ENCODE measurements around the gene RALGDS.

RALGDS gene

GRCh38 chr9:133133681-133134387 is 12.8 kb upstream of the RALGDS start:
- peak; percentile 81 for DNase-seq

DNA sequence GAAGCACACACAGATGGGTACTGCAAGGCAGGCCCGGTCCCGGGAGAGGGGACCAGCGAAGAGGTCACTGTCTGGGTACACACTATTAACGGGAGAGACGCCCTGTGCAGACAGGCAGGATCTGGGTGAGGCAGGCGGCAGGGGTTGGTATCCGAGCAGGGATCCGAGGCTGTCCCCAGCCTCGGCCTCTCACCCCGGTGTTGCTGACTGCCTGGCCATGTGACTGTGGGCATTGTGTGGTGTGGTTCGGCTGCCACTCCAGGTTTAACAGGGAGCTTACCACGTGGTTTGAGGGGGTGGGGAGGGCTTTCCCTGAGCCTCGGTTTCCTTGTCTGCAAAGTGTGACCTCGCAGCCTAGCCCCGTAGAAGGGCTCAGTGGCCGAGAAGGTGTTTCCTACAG is 11.1 kb upstream of the RALGDS start:
- DNase-seq = no peak

DNA sequence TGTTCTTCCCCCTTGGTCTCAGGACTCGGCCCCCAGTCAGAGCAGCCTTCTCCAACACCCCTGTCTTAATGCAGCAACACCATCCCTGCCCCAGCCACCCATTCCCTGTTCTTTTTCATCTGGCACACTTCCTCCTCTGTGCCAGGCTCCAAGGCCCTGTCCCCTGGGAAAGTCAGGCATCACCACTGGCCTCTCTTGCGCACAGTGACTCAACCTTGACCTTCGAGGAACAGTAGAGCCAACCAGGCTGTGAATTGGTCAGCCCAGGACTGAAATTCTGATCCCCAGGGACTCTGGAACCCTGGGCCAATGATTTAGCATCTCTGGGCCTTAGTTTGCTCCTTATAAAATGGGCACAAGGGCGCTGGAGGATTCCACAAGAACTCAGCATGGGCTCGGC is 10.5 kb upstream of the RALGDS start:
- no peak for DNase-seq

- DNase-seq = no peak
Observed at GRCh38 chr9:133130685-133131244, 9.7 kb upstream of the RALGDS start.

GRCh38 chr9:133129001-133129795 is 8.2 kb upstream of the RALGDS start:
- no peak for DNase-seq

DNA sequence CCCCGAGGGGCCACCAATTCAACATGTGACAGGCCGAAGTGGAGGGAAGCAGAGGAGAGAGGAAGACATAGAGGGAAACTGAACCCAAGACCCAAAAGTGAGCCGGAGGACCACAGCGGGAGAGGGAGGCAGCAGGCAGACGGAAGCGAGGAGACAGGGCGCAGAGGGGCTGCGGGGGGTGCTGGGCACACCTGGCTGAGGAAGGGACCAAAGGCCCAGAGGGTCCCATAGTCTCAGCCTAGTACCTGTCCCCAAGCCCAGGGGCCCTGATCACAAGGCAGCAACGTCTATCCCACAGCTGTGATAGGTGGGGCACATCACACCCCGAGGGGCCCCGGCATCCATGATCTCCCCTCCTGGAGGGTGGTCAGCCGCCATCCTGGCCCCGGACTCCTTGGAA is 7.1 kb upstream of the RALGDS start:
- DNase-seq = no peak

DNA sequence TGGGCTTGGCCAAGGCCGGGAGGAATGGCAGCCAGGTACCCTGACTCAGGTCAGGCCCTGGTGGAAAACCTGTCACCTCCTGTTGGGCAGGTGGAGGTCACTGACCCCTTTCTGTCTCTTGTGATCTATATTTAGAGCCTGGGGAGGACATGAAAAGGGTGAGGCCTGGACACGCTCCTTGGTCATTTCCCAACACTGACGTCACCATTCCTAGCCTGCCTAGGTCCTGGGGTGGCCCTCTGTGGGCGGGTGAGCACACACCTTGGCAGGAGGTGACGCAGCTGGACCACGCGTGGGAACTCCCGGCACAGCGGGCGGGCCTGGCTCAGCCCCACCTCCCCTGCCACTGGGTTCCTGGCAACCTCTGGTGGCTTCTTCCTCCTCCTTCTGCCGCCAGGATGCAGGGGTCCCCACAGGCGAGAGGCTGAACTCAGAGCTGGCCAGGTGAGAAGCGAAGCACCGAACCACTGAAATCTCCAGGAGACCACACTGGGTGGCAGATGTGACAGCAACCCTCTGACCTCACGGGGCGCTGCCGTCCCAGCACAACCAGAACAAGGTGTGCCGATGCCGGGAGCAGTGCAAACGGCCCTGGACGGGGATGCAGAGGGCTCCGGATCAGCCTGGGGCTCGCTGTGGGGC is 6.4 kb upstream of the RALGDS start:
- no peak for DNase-seq

GRCh38 chr9:133126697-133127339 is 5.8 kb upstream of the RALGDS start:
- DNase-seq = no peak

- DNase-seq = peak; percentile 77
Observed at GRCh38 chr9:133125941-133126696, 5.1 kb upstream of the RALGDS start.

- DNase-seq = no peak
Observed at GRCh38 chr9:133124907-133125275, 3.9 kb upstream of the RALGDS start.

GRCh38 chr9:133124123-133124906 is 3.3 kb upstream of the RALGDS start:
- no peak for DNase-seq

DNA sequence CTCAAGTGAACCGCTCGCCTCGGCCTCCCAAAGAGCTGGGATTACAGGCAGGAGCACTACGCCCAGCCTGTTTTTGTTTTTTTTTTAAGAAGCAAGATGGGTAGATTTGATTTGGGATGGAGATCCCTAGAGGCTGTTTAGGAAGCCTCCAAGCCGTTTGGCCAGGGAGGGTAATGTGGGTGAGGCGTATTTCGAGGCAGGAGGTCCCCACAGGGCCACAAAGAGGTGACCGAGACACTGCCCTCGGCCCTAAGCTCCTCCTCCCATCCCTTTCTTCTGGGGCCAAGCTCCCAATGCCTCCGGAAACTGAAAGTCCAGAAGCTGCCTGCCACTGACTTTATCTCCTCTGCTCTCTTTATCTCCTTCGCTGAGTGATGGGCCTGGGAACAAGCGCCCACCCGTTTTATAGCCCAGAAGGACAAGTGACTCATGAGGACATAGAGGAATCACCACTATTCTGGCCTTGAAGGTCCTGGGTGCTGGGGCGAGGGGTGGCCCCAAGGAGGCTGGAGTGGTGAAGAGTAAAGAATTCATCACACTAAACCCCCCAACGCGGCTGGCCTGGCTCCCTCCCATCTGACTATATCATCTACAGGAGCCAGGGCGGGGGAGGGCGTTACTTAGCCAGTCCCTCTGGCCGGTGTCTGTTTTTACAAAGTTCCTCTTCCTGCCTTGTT is 2.0 kb upstream of the RALGDS start:
- no peak for DNase-seq

DNA sequence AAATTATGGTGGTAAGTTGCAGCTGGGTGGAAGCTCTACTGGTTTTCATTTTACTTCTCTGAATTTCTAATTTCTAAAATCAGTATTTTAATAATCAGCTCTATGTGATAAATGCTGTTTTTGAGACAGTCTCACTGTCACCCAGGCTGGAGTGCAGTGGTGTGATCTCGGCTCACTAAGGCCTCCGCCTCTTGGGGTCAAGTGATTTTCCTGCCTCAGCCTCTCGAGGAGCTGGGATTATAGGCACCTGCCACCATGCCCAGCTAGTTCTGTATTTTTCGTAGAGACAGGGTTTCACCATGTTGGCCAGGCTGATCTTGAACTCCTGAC is 1.5 kb upstream of the RALGDS start:
- DNase-seq = no peak

DNA sequence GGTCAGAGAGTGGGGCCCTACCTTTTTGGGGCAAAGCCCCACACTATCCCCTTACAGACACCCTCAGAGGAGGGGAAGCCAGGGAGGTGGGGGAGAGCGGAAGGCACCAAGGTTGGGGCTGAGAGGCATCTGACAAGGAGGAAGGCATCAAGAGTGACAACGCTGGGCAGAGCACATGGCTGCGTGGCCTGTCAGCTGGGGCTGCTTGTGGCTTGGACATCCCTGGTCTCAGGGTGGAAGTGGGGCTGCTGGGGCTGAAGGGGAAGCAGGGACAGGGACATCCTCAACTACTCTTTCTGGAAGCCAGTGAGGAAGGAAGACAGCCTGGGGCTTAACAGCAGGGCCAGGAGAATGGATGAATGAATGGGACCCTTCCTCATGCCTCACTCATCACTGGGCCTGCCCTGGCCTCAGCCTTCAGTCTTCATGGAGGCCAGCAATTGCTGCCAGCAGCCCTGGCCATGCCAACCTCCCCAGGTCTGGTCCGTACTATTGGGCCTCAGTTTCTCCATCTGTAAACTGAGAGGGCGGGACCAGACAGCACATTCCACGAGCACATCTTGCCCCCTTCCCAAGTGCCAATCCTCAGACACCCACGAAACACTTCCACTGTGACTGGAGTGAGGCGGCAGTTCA is 993 bp upstream of the RALGDS start:
- no peak for DNase-seq

GRCh38 chr9:133120501-133121197 is 391 bp downstream of the RALGDS start:
- DNase-seq = no peak

DNA sequence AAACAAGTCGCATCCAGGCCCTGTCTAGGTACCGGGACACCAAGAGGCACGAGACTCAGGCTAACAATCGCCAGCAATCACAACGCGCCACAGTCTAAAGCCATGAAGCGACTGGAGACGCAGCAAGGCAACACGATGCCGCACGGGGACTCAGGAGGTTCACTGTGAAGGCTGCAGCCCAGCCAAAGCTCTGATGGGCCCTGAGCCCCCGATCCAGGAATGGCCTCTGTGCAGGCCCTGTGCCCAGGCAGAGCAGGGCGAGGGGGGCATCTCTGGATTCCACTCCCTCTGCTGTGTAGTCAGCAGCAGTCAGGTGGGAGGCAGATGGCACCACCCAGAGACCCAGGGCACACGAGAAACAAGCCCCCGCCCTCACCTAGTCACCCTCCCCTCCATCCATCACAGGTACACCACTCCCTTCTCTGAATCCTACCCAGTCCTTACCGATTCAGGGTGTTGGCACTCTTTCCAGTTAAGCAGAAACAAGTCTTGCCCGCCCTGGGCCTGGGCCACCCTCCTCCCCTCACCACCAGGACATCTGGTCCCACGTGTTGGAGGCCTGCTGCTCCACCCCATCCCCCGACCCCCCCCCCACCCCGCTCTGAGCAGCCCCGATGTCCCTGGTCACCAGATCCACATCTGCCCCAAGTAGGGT is 1.1 kb downstream of the RALGDS start:
- no peak for DNase-seq

GRCh38 chr9:133119103-133119845 is 1.8 kb downstream of the RALGDS start:
- DNase-seq = peak; percentile 82

DNA sequence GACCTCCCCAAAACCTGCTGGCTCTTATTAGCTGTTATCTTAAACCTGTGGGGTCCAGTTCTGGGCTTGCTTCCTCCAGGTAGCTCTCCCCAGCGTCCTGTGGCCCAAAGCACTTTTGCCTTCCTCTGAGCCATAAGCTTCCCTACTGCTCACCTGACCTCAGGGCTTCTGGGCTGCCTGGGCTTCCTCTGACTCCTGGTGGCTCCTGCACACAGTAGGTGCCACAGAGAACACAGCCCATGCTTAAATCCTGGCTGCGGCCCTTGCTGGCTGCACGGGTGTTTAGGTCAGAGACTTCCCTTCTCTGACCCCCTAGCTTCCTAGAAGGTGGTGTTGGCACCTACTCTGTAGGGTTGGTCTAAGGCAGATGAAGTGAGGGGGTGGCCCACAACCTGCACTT is 2.5 kb downstream of the RALGDS start:
- DNase-seq = no peak

DNA sequence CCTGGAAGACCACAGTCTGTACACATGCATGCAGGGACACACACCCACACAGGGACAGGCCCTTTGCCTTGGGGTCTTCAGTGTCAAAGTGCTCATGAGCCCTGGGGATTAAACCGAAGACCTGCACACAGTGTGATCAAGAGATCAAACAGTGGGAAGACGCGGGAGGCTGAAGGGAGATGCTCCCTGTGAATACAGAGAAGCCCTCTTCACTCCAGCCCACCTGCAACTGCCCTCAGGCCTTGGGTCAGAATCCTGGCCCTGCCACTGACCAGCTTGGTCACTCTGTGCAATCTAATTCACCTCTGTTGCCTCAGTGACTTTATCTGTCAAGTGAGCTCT is 2.9 kb downstream of the RALGDS start:
- DNase-seq = no peak
